K562 (cell line): ENCODE measurements around the gene NRSN2. TPM values are rescaled to one million over a fixed set of nuclear protein-coding genes. Genes with fewer than 3 reads are reported as not detected.

Source experiments
- ATAC-seq: fragments of 200-7000 bp; cut with Tn5 transposase; 3 replicates; pipeline ENCODE4 v1.9.1; 2020; ENCODE audit warnings: moderate library complexity
- BruUV-seq: library from RNA; stranded (reverse); fragments of 400-500 nt; replicated peaks from 2 replicates; lab custom pipeline; 2021; lab: Mats Ljungman, UMichigan
- CTCF ChIA-PET: fragments of 300-600 bp; formaldehyde crosslinking; extraction: SDS; loops from one replicate; lab custom pipeline; 2021; ENCODE audit warnings: low intra/inter-chr PET ratio; lab: Yijun Ruan, JAX
- POLR2A ChIA-PET: fragments of 300-600, 350-650 bp; sonication (Branson Sonifier 250); formaldehyde crosslinking; extraction: SDS; loops from one replicate; lab custom pipeline; 2021; ENCODE audit warnings: antibody characterized with exemption, inconsistent platforms; lab: Yijun Ruan, JAX
- DNase-seq, 4 experiments: peaks; one replicate each; pipeline versions ENCODE4 v3.0.0 to v3.0.0-alpha.2; 2011 to 2018; ENCODE audit warnings: low spot score in 3 of 4, mixed read lengths in 3 of 4; ENCODE audit errors: extremely low read depth in 1 of 4
- FAIRE-seq: peaks from 2 replicates; lab custom pipeline; 2011; peaks lifted over from hg19 to GRCh38; lab: Jason Lieb, UNC
- H2AFZ ChIP-seq: 2 replicates; pipeline ENCODE4 v1.6.0; 2011; ENCODE audit warnings: low read depth, low read length, control low read depth, inconsistent platforms
- H3K27ac ChIP-seq: fragments of 200-600 bp; 3 replicates; pipeline ENCODE4 v1.8.0; 2011; ENCODE audit warnings: low read depth, mild to moderate bottlenecking, control low read depth, inconsistent platforms, low read length, moderate library complexity, mixed read lengths; ENCODE audit errors: extremely low read depth
- H3K27me3 ChIP-seq, 2 experiments: fragments of 300-600 bp in 1 of 2; 2 replicates in 1 of 2; 3 replicates in 1 of 2; pipeline versions ENCODE4 v1.6.0 to v1.8.0; 2011; ENCODE audit warnings: inconsistent platforms in 2 of 2, low read length in 2 of 2, mild to moderate bottlenecking in 1 of 2, mixed read lengths in 1 of 2, moderate library complexity in 1 of 2; ENCODE audit not compliant: control insufficient read depth in 2 of 2, insufficient read depth in 2 of 2
- H3K36me3 ChIP-seq: fragments of 300-600 bp; 3 replicates; pipeline ENCODE4 v1.8.0; 2011; ENCODE audit warnings: mild to moderate bottlenecking, low read length, inconsistent platforms; ENCODE audit not compliant: control insufficient read depth, insufficient read depth
- H3K4me1 ChIP-seq, 2 experiments: fragments of 200-600 bp in 1 of 2; replicated peaks in 1 of 2; 2 replicates in 1 of 2; 3 replicates in 1 of 2; pipeline versions ENCODE4 v1.5.1 to v1.8.0; 2011; ENCODE audit warnings: inconsistent platforms in 2 of 2, low read length in 2 of 2, mild to moderate bottlenecking in 1 of 2, mixed read lengths in 1 of 2, moderate library complexity in 1 of 2; ENCODE audit not compliant: control insufficient read depth in 2 of 2, insufficient read depth in 2 of 2
- H3K4me2 ChIP-seq: 2 replicates; pipeline ENCODE4 v1.6.1; 2011; ENCODE audit warnings: low read length, control low read depth, inconsistent platforms, mixed read lengths; ENCODE audit not compliant: insufficient read depth
- H3K4me3 ChIP-seq: fragments of 200-600 bp; sonication (generic), shearing (Covaris generic); 2 replicates; pipeline ENCODE4 v1.5.1; 2016; ENCODE audit warnings: control low read depth, inconsistent platforms
- H3K79me2 ChIP-seq: fragments of 200-600 bp; 3 replicates; pipeline ENCODE4 v1.8.0; 2011; ENCODE audit warnings: low read length, inconsistent platforms; ENCODE audit not compliant: control insufficient read depth, insufficient read depth
- H3K9ac ChIP-seq, 2 experiments: 2 replicates each; pipeline versions ENCODE4 v1.6.0 to v1.6.1; 2011; ENCODE audit warnings: low read depth in 2 of 2, low read length in 2 of 2, control low read depth in 1 of 2, inconsistent platforms in 1 of 2, mild to moderate bottlenecking in 1 of 2, mixed read lengths in 1 of 2; ENCODE audit not compliant: insufficient read depth in 1 of 2
- H3K9me1 ChIP-seq: one replicate; pipeline ENCODE4 v1.6.0; 2011; ENCODE audit warnings: inconsistent platforms, mild to moderate bottlenecking, low read length, moderate library complexity; ENCODE audit not compliant: control insufficient read depth, insufficient read depth
- H3K9me3 ChIP-seq: replicated peaks from 2 replicates; pipeline ENCODE4 v1.5.1; 2011; ENCODE audit warnings: low read depth, low read length, inconsistent platforms; ENCODE audit not compliant: control insufficient read depth, insufficient read depth
- H4K20me1 ChIP-seq: replicated peaks from 2 replicates; pipeline ENCODE4 v1.6.1; 2011; ENCODE audit warnings: low read length, inconsistent platforms, mixed read lengths; ENCODE audit not compliant: control insufficient read depth, insufficient read depth
- HNRNPL ChIP-seq: fragments of 200-400 bp; formaldehyde crosslinking; IDR thresholded peaks from 2 replicates; pipeline ENCODE4 v1.6.1; 2017; ENCODE audit warnings: low read depth, mild to moderate bottlenecking, low read length
- MAZ ChIP-seq, 2 experiments: fragments of 450-650 bp in 1 of 2; sonication (generic) in 1 of 2; formaldehyde crosslinking; IDR thresholded peaks in 1 of 2; conservative IDR thresholded peaks in 1 of 2; 2 replicates each; pipeline versions ENCODE4 v1.4.0 to v1.5.0; 2020; ENCODE audit warnings: mild to moderate bottlenecking in 1 of 2, missing genetic modification reagents in 1 of 2
- MTA3 ChIP-seq: fragments of 450-650 bp; formaldehyde crosslinking; IDR thresholded peaks from 2 replicates; pipeline ENCODE4 v1.6.1; 2017; ENCODE audit warnings: mild to moderate bottlenecking, borderline replicate concordance
- POLR2AphosphoS2 ChIP-seq: IDR thresholded peaks from 2 replicates; pipeline ENCODE4 v1.6.1; 2012; ENCODE audit warnings: low read length, improper control_type of control experiment
- POLR2B ChIP-seq: fragments of 450-650 bp; IDR thresholded peaks from 2 replicates; pipeline ENCODE4 v1.6.1; 2018; ENCODE audit warnings: low read depth; ENCODE audit not compliant: partially characterized antibody
- RBFOX2 ChIP-seq: fragments of 200-400 bp; formaldehyde crosslinking; IDR thresholded peaks from 2 replicates; pipeline ENCODE4 v1.6.1; 2017; ENCODE audit warnings: low read depth, mild to moderate bottlenecking, low read length, moderate library complexity
- SOX6 ChIP-seq: fragments of 450-650 bp; IDR thresholded peaks from 2 replicates; pipeline ENCODE4 v1.6.1; 2014; ENCODE audit warnings: mild to moderate bottlenecking
- ZBTB8A ChIP-seq: fragments of 450-650 bp; IDR thresholded peaks from 2 replicates; pipeline ENCODE4 v1.6.1; 2018; ENCODE audit warnings: mild to moderate bottlenecking, moderate library complexity; ENCODE audit not compliant: partially characterized antibody
- ZNF23 ChIP-seq: fragments of 250-450 bp; sonication (Bioruptor Pico); IDR thresholded peaks from 2 replicates; pipeline ENCODE4 v1.4.0; 2020; ENCODE audit warnings: mild to moderate bottlenecking
- ZNF384 ChIP-seq: IDR thresholded peaks from 2 replicates; pipeline ENCODE4 v1.6.1; 2012; ENCODE audit warnings: low read depth, low read length, improper control_type of control experiment
- WGBS: fragments of 100-300 bp; shearing (Covaris generic); methylation state at CpG from one replicate; pipeline ENCODE4 v1.1.6; 2016; ENCODE audit warnings: low coverage, mixed read lengths; ENCODE audit not compliant: insufficient coverage; ENCODE audit errors: missing lambda C conversion rate; 5-methylcytosine and 5-hydroxymethylcytosine counted together
- in situ Hi-C: fragments of 300-500 bp; cut with MboI; formaldehyde crosslinking; loops from 4 replicates; pipeline ENCODE4 v1.15.0; 2018; ENCODE audit warnings: inconsistent platforms, mixed read lengths
- intact Hi-C: fragments of 100-400 bp; cut with micrococcal nuclease; formaldehyde crosslinking; loops from 2 replicates; pipeline ENCODE4 v1.14.2; 2022
- polyA plus RNA-seq, 8 experiments: library from polyadenylated mRNA; depleted of rRNA in 4 of 8; stranded (reverse) in 5 of 8; unstranded in 3 of 8; fragments of >200 nt; fragmentation: Nextera tagmentation in 2 of 8; fragmentation: Illumina TruSeq in 1 of 8; extraction: Ambion mirVana in 2 of 8; extraction: Trizol in 1 of 8; gene quantifications; 2 replicates each; pipeline versions ENCODE4 v1.2.1 to v1.2.3, GENCODE V29; 2011 to 2014; ENCODE audit warnings: inconsistent platforms in 1 of 8, missing spikeins in 1 of 8
- total RNA-seq, 7 experiments: library from RNA; depleted of rRNA in 6 of 7; stranded (reverse); fragments of >200 nt in 6 of 7; fragmentation: Illumina TruSeq in 2 of 7; extraction: Trizol in 2 of 7; gene quantifications; 2 replicates each; pipeline versions ENCODE4 v1.2.1 to v1.2.3, GENCODE V29; 2011 to 2021; ENCODE audit warnings: low replicate concordance in 1 of 7
- TF ChIP-seq, protein P1 (sequence below): fragments of 450-650 bp; formaldehyde crosslinking; IDR thresholded peaks from 2 replicates; pipeline ENCODE4 v1.4.0; 2020; ENCODE audit warnings: mild to moderate bottlenecking, mixed read lengths
- TF ChIP-seq, protein P2 (sequence below): sonication (generic); formaldehyde crosslinking; IDR thresholded peaks from 2 replicates; pipeline ENCODE4 v1.8.0; 2023; ENCODE audit warnings: mild to moderate bottlenecking, missing genetic modification reagents

Gene NRSN2
- total and polyA plus RNA-seq, 9 of the 15 experiments (the other 6 are each of a cell fraction or from before 2014, with no cell fraction given): 7.5 to 29.7 (median 11.1) TPM

- Histone ChIP-seq H2AFZ (no peak overlapping the region), H3K4me3 (no peak overlapping the region), H3K4me1 (peaks cover 7 to 22% of the 10 kb centered on the region in 2 experiments; a peak in 4 of 5 replicates), H3K79me2 (no peaks in the 10 kb centered on the region), H4K20me1 (no peaks in the 10 kb centered on the region), H3K9me3 (no peaks in the 10 kb centered on the region), H3K27ac (no peak overlapping the region), H3K4me2 (no peak overlapping the region), H3K36me3 (peaks cover 60% of the 10 kb centered on the region; the same call in 2 of the 3 replicates), H3K27me3 (no peaks in the 10 kb centered on the region), H3K9me1 (no peaks in the 10 kb centered on the region), H3K9ac (no peak overlapping the region)
- no peak for DNase-seq
- in situ Hi-C loops (no loop called here), intact Hi-C loops (no loop called here)
- ChIA-PET CTCF (no interaction called here), POLR2A (interaction anchor here (0.5 to 8.7 kb wide), 11 partner anchors 10 to 63 kb away, joined by 3 to 95 read pairs (median 3); no protein-coding TSS in a partner anchor)
- FAIRE-seq: no peak
- BruUV-seq: TSS peak; percentile 37
- ATAC-seq: peak; percentile 4
- 87% methylated on average over 3 of the region's 4 CpGs for WGBS
- TF ChIP-seq MTA3: peak; percentile 43; the same call in 1 of the 2 replicates
- TF ChIP-seq RBFOX2: peak; percentile 24
- peak; percentile 32 for TF ChIP-seq POLR2B
- no peak for TF ChIP-seq ZNF23 (CRISPR knock-in tag)
- TF ChIP-seq SOX6: 0 out of 2 replicates have a peak, but pooled peaks have one; percentile 5
- peak; percentile 59; the same call in 1 of the 2 replicates for TF ChIP-seq POLR2AphosphoS2
- TF ChIP-seq, protein P1, sequence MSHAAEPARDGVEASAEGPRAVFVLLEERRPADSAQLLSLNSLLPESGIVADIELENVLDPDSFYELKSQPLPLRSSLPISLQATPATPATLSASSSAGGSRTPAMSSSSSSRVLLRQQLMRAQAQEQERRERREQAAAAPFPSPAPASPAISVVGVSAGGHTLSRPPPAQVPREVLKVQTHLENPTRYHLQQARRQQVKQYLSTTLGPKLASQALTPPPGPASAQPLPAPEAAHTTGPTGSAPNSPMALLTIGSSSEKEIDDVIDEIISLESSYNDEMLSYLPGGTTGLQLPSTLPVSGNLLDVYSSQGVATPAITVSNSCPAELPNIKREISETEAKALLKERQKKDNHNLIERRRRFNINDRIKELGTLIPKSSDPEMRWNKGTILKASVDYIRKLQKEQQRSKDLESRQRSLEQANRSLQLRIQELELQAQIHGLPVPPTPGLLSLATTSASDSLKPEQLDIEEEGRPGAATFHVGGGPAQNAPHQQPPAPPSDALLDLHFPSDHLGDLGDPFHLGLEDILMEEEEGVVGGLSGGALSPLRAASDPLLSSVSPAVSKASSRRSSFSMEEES (CRISPR knock-in tag): no peak
- TF ChIP-seq, protein P2, sequence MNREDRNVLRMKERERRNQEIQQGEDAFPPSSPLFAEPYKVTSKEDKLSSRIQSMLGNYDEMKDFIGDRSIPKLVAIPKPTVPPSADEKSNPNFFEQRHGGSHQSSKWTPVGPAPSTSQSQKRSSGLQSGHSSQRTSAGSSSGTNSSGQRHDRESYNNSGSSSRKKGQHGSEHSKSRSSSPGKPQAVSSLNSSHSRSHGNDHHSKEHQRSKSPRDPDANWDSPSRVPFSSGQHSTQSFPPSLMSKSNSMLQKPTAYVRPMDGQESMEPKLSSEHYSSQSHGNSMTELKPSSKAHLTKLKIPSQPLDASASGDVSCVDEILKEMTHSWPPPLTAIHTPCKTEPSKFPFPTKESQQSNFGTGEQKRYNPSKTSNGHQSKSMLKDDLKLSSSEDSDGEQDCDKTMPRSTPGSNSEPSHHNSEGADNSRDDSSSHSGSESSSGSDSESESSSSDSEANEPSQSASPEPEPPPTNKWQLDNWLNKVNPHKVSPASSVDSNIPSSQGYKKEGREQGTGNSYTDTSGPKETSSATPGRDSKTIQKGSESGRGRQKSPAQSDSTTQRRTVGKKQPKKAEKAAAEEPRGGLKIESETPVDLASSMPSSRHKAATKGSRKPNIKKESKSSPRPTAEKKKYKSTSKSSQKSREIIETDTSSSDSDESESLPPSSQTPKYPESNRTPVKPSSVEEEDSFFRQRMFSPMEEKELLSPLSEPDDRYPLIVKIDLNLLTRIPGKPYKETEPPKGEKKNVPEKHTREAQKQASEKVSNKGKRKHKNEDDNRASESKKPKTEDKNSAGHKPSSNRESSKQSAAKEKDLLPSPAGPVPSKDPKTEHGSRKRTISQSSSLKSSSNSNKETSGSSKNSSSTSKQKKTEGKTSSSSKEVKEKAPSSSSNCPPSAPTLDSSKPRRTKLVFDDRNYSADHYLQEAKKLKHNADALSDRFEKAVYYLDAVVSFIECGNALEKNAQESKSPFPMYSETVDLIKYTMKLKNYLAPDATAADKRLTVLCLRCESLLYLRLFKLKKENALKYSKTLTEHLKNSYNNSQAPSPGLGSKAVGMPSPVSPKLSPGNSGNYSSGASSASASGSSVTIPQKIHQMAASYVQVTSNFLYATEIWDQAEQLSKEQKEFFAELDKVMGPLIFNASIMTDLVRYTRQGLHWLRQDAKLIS (CRISPR knock-in tag): no peak
- TF ChIP-seq ZNF384: no peak
- no peak for TF ChIP-seq HNRNPL
- peak in 1 of 2 experiments; percentile 11; a peak in 1 of 4 replicates for TF ChIP-seq MAZ (CRISPR knock-in tag; conservative IDR thresholded peaks at IDR 0.05 in 1 of 2, IDR thresholded peaks at IDR 0.05 in 1 of 2)
- TF ChIP-seq ZBTB8A: no peak
These were observed 49.9 kb downstream of the NRSN2 start for GRCh38 chr20:396619-397431.
